ENCODE data around the gene LRP1B. TPM values are rescaled to one million over a fixed set of nuclear protein-coding genes. Genes with fewer than 3 reads are reported as not detected.
"Not testable (repeated sequence)": the region's sequence is repeated elsewhere in the genome, so short reads cannot be mapped to it uniquely, and the experiment has no call there.

The LRP1B gene
- total RNA-seq, 1 donor from 2014 or later, result 4.6 TPM

DNA sequence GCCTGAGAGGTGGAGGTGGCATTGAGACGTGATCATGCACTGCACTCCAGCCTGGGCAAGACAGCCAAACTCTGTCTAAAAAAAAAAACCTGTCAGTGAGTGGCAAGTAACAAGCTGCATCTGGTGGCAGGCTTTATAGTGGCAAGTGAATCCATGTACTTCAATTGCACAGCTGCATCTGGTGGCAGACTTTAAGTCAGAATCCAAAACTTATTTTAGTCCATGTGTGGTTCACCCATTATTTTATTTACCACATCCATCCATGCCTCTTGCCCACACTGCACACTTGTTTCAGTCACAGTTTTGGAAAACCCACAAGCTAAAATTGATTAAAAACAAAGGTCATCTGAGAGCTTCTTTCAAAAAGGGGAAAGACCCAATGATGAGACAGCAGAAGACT, 1714.2 kb downstream of the LRP1B start:
- peak; percentile 16 for DNase-seq

DNA sequence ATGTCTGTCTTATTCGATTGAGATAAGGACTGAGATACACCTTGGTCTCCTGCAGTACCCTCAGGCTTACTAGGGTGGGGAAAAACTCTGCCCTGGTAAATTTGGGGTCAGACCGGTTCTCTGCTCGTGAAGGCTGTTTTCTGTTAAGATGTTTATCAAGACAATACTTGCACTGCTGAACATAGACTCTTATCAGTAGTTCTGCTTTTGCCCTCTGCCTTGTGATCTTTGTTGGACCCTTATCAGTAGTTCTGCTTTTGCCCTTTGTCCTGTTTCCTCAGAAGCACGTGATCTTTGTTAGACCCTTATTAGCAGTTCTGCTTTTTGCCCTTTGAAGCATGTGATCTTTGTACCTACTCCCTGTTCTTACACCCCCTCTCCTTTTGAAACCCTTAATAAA, 1715.8 kb downstream of the LRP1B start:
- DNase-seq, result not testable (repeated sequence)

DNA sequence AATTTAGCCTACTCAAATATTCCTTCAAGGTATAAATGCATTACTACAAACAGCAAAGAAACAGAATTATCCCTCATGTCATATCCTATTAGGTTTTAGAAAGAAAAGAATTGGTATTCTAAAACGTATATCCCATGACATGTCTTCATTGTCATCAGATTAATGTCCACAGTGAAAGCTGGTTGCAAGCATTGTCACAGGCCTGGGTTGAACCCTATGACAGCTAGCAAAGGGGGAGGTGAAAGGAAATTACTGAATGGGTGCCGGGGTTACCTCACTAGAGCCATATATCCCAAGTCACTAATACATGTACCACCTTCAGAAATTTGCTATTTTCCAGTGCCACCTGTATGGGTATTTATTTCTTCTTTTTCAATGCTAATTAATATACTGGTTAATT, 1720.1 kb downstream of the LRP1B start:
- no peak for DNase-seq

DNA sequence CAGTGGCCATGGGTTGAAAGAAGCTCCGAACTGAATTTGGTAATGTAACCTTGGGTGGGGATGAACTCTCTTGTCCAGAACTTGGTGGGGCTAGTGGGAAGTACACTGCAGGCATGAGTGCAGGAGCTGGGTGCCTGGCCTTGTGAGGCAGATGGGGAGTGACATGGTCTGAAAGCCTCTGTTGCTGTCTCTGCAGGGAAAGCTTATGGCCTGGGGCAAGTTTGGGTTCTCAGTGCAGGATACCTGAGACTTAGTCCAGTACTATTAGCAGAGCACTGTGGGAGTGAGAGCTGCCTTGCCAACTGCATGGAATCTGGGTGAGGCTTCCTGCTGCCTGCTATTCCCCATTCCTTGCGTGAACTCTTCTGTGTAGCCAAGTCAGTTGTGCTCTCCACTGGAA, 1729.8 kb downstream of the LRP1B start:
- no peak for DNase-seq

DNA sequence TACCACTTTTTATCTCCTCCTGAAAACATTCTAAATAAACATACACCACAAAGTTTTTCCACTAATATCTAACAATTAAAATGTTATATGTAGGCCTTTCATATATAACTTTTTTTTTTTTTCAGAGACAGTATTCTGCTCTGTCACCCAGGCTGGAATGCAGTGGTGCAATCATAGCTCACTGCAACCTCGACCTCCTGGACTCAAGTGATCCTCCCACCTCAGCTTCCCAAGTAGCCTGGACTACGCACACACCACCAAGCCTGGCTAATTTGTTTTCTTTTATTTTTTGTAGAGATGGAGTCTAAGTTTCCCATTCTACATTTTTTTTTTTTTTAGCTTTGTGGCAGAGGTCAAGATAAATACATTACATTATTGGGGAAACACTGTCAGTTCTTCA, 1738.0 kb downstream of the LRP1B start:
- no peak for DNase-seq

DNA sequence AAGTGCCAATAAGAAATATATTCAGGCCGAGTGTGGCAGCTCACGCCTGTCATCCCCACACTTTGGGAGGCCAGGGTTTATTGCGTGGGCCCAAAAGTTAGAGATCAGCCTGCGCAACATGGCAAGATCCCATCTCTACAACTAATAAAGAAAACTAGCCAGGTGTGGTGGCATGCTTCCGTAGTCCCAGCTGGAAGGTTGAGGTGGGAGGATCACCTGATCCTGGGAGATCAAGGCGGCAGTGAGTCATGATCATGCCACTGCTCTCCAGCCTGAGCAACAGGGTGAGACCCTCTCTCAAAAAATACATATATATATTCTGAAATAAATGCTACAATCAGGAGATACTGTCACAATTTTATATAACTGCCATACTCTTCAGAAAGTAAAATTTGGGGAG, 1745.9 kb downstream of the LRP1B start:
- DNase-seq, result no peak

DNA sequence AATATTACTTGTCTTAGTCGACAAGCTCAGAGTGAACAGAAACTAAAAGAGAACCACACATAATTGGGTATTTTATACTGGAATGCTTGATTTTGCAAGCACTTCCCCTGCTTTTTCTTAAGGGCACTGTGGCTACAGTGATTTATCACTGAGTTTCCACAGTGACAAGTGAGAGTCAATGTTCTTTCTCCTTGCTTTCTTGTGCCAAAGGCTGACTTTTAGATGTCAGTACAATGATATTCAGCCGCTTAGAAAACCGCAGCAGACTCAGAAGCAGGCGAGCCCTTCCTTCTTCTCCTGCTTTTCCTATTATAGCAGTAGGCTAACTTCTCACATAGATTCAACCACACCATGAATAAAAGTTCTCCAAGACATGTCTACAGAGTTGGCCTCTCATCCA, 1747.0 kb downstream of the LRP1B start:
- no peak for DNase-seq

DNA sequence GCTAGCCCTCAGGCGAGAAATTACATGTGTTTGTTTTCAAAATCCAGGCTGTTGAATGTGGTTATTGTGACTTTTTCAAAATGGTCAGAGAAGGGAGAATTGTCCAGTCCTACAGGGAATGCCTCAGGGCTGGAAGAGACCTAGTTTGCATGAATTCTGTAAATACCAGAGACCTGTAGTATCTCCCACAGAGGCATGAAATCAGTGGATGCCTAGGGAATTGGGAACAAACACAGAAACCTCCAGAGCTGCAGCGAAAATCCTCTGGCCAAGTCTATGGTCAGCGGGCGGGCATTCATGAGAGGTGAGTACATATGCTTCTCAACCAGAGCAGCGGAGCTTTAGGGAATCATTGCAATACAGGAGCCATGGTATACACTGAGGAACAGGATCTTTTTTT, 1754.1 kb downstream of the LRP1B start:
- no peak for DNase-seq

DNA sequence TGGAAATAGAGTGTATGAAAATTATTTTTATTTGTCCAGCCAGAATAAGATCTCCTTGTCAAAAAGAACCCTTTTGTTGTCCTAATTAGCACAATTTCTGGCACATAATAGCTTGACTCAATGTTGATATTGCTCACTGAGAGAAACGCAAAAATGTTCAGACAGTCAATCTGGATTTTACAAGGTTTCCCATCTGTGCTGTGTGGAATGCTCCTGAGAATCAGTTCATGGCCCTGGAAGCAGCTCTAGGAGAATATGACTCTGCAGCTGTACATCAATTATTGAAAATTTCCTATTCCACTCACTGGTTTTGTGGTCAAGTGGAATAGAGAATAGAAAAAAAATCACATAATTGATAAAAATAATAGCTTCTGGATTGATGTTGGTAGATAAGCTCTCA, 1767.7 kb downstream of the LRP1B start:
- DNase-seq, result no peak

DNA sequence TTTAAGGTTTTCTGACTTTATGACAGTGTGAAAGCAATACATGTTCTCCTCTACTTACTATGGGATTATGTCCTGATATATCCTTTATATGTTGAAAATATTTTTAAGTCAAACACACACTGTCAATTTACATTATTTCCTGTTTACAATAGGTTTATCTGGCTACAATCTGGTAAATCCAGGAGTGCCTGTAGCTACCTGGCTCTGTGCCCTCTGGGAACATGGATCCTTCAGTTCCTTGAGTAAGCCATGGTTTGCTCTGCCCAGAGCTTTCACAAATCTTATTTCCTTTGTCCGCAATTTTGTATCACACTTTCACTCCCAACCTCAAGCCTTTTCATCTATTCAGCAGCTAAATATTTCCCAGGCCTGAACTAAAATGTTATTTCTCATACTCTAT, 1768.5 kb downstream of the LRP1B start:
- no peak for DNase-seq

DNA sequence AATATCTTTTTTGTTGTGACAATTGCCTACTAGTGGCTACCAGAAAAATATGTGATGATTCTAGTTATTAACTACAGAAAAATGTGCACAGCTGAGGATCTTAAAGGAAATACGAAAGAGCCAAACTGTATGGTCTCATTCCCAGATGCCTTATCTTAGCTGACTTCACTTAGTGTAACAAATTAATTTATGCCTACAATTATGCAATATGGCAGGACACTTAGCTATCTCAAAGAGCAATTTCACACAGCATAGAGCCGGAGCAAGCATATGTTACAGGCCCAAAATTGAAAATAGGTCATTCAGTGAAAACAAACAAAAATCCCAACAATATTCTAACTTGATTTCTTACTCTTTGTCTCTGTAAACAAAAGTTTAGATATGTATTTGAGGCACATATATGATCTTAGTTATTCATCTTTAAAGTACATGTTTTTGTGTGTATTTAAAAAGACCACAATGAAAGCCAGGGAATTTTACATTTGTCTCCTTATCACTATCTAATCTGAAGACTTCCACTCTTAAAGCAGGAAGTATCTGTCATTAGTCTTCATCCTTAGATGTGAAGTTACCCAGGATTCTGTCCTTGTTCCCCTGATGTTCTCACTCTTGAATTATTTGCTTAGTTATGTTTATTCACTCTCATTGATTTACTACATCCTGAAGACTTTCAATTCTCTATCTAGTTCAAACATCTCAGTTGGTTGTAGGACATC, 1771.6 kb downstream of the LRP1B start:
- DNase-seq, result peak; percentile 38

DNA sequence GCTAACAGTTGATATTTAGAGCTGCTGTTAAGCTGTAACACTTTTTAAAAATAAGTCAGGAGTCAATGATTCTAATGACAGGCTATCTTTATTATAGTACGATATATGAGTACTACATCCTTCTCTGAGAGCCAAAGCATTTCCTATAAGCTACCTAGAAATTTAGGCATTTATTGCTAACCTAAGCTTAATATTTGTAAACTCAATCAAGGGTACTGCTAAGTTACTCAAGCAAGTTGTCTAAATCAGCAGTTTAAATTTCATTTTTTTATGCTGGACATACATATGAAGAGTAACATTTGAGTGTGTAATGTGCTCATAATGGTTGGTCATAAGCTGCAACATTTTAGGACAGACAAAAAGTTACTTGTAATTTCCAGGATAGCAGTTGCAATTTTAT, 1774.1 kb downstream of the LRP1B start:
- DNase-seq, result no peak

DNA sequence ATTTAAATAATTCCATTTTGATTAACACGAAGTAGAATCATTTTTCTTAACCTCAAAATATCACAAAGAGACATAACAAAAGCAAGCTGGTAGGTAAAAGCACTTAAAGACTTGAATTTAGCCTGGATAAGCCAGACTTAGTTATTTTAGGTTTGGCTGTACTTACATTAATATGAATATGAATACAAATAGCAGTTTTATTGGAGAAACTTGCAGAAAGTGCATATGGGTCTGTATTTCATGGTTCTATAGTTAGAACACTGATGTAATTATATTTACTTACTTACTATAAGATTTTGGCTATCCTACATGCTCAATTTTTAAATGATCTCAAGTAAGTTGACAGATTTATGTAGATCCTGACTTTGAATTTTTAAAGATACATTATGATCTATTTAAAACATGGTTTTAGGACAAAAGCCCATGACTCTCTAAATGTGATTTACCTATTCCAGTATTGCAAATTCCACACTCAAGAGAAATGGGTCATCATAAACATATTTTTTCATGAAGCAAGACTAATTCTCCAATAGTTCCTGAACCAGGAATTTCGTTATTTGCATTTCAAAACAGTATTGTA, 1775.2 kb downstream of the LRP1B start:
- DNase-seq, result no peak

DNA sequence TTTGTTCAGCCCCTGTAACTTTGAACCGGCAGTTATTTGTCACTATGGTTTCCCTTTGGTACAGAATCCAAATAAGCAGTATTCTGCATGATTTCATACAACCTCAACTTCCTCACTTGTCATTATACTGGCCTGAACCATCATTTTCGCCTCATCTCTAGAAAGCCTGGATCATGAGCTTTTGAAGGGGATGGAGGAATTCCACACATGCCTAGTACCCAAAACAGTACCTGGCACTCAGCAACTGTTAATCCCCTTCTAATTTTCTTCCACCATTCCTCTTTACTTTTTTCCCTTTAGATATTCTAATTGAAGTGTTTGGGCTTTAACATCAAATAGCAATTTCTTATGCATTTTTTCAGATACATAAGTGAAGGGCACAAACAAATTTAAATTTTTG, 1776.3 kb downstream of the LRP1B start:
- DNase-seq, result no peak

DNA sequence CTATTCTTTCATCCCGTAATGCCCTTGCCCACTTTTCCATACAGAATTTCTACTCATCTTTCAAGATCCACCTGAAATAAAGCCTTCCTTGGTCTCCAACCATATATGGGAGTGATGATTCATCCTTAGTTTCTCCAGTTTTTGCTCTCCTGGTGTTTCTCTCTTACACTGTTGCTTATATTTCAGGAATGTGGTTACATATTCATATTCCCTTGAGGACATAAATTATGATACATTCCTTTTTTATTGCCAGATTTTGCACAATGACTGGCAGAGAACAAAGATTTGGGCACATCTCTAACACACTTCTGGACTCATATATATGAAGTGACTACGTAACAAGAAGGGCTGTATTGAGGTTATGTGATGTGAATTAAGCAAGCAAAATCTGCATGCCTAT, 1777.3 kb downstream of the LRP1B start:
- no peak for DNase-seq

DNA sequence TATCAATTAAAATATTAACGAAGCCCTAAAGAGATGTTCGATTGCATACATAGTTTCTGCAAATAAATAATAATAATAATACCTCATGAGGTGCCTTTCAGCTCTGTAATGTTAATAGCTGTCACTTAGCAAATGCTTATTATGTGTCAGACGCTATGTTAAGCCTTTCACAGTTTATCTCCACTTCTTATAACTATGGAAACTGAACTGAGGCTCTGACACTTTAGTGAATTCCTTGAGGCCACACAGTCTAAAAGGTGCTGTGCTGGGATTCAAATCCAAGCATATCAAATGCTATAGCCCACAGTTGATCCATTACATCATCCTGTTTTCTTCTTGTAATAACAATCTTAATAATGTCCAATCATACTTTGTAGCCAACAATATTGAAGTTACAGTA, 1779.1 kb downstream of the LRP1B start:
- DNase-seq, result no peak

DNA sequence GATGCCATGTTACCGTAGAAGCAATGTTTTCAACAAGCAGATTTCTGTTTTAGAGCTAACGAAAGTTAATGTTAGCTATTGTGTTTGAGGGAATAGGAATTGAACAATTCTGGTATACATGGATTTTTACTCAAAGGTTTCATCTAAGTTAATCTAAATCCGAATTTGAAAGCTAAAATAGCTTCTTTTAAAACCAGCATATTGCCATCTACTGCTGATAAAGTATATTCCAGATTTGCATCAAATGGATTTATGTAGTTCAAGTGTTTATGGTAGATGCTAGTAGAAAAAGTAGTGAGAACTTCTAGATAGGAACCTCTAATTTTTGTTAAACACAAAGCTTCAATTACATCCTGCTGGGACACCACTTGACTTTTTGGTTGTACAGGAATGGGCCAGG, 1781.1 kb downstream of the LRP1B start:
- DNase-seq, result no peak

DNA sequence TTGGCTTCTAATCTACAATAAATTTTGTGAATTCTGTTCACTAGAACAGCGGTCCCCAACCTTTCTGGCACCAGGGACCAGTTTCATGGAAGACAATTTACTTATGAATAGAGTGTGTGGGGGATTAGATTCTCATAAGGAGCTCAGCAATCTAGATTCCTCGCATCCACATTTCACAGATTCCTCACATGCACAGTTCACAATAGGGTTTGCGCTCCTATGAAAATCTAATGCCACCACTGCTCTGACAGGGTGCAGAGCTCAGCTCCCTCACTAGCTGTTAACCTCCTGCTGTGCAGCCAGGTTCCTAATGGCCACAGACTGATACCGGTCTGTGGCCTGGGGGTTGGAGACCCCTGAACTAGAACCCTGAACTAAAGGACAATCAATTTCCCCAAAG, 1782.0 kb downstream of the LRP1B start:
- no peak for DNase-seq

DNA sequence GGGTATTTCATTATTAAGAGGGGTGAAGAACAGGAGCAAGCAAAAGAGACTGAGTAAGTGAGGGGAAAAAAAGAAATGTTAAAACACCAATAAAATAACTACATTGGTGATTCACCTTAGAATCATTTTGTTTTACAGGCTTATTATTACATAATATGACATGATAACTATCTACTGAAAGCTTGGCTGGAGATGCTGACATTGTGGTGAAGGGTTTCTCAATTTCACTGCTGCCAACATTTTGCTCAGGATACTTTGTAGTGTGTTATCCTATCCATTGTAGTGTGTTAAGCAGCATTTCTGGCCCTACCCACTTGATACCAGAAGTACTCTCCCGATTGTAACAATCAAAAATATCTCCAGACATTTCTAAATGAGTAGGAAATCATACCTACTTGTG, 1786.0 kb downstream of the LRP1B start:
- DNase-seq, result no peak

DNA sequence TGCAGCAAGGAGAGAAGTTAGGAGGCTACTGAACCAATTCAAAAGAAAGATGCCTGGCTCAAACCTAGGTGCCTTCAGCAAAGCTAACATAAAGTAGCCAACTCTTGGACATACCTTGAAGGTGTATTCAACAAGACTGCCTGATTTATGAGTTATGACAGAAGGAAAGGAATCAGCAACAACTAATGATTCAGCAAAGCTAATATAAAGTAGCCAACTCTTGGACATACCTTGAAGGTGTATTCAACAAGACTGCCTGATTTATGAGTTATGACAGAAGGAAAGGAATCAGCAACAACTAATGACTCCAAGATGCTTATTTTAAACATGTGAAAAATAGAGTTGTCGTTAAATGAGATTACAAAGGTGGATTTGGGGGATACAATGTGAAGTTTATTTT, 1786.5 kb downstream of the LRP1B start:
- not testable (repeated sequence) for DNase-seq

DNA sequence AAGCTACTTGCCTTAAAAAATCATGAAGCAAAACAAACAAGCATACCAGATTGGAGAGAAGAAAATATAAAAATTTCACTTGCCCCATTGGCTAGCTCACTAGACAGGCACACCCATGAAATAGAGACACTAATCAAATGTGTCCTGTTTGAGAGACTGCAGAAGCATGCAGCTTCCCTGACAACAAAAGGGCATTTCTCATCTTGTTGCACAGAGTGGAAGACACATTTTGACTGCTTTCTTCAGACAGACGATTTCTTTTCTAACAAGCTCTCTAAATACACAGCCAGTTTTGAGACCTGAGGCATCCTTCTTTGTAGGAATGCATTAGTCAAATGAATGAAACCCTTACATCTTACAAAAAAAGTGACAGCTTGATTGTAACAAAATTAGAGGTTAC, 1792.0 kb downstream of the LRP1B start:
- no peak for DNase-seq

DNA sequence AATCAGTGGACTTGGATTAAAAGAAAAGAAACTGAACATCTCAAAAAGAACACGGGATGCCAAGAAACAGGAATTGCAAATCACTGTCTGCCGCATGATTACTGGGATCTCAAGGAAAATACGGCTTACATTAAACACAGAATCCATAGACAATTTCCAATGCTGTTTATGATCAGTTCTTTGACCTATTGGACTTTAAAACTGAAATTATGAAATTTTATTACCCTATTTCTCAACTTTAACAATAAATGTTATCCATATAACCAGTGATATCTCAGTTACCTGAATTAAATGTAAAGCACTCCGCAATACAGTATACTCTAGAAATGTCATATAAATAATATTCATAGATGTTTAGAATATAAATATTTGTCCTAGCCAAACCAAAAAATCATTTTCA, 1793.8 kb downstream of the LRP1B start:
- no peak for DNase-seq

DNA sequence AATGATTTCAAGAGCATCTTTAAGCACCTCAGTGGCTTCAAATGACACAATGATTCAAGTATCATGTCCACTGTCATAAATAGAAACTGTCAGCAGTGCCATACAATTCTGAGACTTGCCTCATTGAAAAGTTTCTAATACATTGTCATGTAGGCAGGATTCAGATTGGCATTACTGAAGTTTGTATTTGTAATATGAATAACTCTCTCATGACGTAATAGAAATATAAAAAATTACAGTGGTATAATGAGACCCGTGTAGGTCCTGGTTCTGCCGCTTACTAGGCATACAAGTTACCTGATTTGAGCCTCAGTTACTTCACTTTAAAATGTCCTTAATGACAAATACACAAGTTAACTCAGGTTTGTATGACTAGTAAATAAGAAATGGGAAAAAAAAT, 1814.5 kb downstream of the LRP1B start:
- DNase-seq, result no peak

DNA sequence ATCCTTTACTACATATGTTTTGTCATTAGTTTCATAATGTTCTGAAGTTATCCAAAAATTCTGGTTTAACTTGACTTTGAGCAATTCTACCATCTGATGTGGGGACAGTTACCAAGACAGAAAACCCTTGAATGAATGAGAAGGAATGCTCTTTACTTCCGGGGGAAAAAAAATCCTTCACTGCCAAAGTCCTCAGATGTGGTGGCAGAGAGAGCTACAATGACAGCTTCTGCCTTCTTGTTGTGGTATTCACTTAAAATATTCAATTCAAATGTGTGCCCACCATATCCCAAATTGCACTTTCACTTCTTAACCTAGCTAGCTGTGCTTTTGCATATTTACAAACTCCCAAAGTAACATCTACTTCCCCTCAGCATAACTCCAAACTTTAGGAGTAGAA, 1818.9 kb downstream of the LRP1B start:
- DNase-seq, result no peak

DNA sequence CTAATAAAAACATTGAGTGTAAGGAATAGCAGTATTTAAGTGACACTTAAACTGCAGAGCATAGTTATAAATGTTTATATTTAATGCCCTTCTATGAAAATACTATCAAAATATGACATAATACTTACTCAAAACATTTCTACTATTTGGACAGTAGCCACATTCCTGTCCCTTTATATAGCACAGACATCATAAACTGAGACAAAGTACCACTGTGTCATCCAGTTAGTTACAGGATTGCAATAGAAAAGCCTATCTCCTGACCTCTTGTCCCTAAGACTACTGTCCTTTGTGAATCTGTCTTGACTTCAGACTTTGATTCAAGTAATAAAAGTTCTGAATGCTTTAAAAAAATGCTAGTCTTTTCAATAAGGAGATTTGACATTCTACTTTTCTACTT, 1822.1 kb downstream of the LRP1B start:
- no peak for DNase-seq

All from tongue (tissue), 2 donors.